ENCODE results near the gene AGXT2.

Gene AGXT2

DNA sequence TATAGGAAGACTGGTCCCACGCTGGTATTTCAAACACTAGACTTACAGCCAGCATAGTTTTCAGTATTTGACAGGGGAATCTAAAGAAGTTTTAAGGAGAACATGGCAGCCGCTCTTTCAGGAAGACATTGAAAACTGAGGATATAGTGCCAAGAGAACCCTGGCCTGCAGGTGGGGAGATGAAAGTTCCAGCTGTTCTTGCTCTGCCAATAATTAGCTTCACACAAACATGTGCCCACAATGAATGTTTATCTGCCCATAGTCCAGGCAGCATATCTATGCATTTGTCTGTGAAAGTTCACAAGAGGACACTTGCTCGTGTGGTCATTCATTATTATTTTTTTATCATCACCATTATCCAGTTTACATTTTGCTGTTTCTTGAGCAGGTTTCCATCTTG, 47.6 kb upstream of the AGXT2 start:
- no peaks in the 10 kb centered on the region for H3K9me2 ChIP-seq (replicated peaks; ENCODE audit: control insufficient read depth, low read length)
- H3F3A ChIP-seq (ENCODE audit: control insufficient read depth, insufficient read depth), result no peaks in the 10 kb centered on the region
- H3K4me1 ChIP-seq (ENCODE audit: control insufficient read depth, low read length), result no peaks in the 10 kb centered on the region
- H3K79me2 ChIP-seq (ENCODE audit: control insufficient read depth, low read length), result no peaks in the 10 kb centered on the region
- no peaks in the 10 kb centered on the region for H3K27me3 ChIP-seq (ENCODE audit: control insufficient read depth, low read length)
- H3K27ac ChIP-seq (ENCODE audit: low read depth, low read length), result no peak overlapping the region
- no peaks in the 10 kb centered on the region for H4K20me1 ChIP-seq (ENCODE audit: control insufficient read depth, insufficient read depth, low read depth, low read length)
- H3K4me3 ChIP-seq (ENCODE audit: low read length), result no peak overlapping the region
- H3K9me3 ChIP-seq (ENCODE audit: control insufficient read depth, insufficient read depth, low read length), result no peaks in the 10 kb centered on the region
- no peaks in the 10 kb centered on the region for H3K36me3 ChIP-seq (ENCODE audit: control insufficient read depth, low read length)
- TF ChIP-seq CTCF (IDR thresholded peaks at IDR 0.05; ENCODE audit: low read depth, low read length, poor library complexity, severe bottlenecking) (no peak), EZH2phosphoT487 (IDR thresholded peaks at IDR 0.05; ENCODE audit: borderline replicate concordance, low read length) (no peak)
- no peak overlapping the region for H3K4me2 ChIP-seq (ENCODE audit: low read length)

DNA sequence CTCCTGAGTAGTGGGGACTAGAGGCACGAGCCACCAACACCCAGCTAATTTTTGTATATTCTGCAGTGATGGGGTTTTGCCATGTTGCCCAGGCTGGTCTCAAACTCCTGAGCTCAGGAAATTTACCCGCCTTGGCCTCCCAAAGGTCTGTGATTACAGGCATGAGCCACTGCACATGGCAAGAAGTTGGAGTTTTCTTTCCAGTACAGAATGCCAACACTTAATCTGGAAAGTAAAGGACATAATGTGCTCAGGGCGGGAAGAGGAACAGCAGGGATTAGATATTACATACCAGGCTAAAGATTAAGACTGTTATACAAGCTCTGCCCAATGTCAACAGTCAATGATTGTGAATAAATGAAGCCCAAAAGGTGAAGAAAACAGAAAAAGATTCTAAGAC, 47.2 kb upstream of the AGXT2 start:
- no peaks in the 10 kb centered on the region for H3K36me3 ChIP-seq (ENCODE audit: control insufficient read depth, low read length)
- no peaks in the 10 kb centered on the region for H3K79me2 ChIP-seq (ENCODE audit: control insufficient read depth, low read length)
- H3K9me3 ChIP-seq (ENCODE audit: control insufficient read depth, insufficient read depth, low read length), result no peaks in the 10 kb centered on the region
- no peak overlapping the region for H3K4me2 ChIP-seq (ENCODE audit: low read length)
- no peak for TF ChIP-seq EZH2phosphoT487 (IDR thresholded peaks at IDR 0.05; ENCODE audit: borderline replicate concordance, low read length)
- TF ChIP-seq CTCF (IDR thresholded peaks at IDR 0.05; ENCODE audit: low read depth, low read length, poor library complexity, severe bottlenecking), result no peak
- H3K4me3 ChIP-seq (ENCODE audit: low read length), result no peak overlapping the region
- no peaks in the 10 kb centered on the region for H4K20me1 ChIP-seq (ENCODE audit: control insufficient read depth, insufficient read depth, low read depth, low read length)
- no peak overlapping the region for H3K27ac ChIP-seq (ENCODE audit: low read depth, low read length)
- no peaks in the 10 kb centered on the region for H3F3A ChIP-seq (ENCODE audit: control insufficient read depth, insufficient read depth)
- H3K9me2 ChIP-seq (replicated peaks; ENCODE audit: control insufficient read depth, low read length), result no peaks in the 10 kb centered on the region
- H3K27me3 ChIP-seq (ENCODE audit: control insufficient read depth, low read length), result no peaks in the 10 kb centered on the region
- H3K4me1 ChIP-seq (ENCODE audit: control insufficient read depth, low read length), result no peaks in the 10 kb centered on the region

DNA sequence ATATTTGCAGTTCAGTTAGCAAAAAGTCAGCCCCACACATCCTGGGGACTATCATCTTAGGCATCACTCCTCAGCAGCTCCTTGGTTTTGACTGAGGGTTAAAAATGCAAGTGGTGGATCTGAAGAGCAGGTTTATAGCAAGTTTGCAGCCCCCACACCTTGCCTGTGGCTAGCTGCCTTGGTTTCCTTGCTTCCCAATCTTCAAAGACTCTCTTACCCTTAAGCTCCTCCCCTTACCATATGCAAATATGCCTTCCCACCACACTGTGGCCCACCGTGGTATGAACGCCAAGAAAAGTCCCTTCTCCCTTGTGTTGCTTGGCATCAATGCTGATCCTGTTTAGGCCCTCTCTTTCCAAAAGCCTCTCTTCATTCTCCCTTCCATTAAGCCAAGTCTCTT, 45.0 kb upstream of the AGXT2 start:
- no peaks in the 10 kb centered on the region for H4K20me1 ChIP-seq (ENCODE audit: control insufficient read depth, insufficient read depth, low read depth, low read length)
- no peak overlapping the region for H3K27ac ChIP-seq (ENCODE audit: low read depth, low read length)
- no peaks in the 10 kb centered on the region for H3F3A ChIP-seq (ENCODE audit: control insufficient read depth, insufficient read depth)
- H3K4me1 ChIP-seq (ENCODE audit: control insufficient read depth, low read length), result no peaks in the 10 kb centered on the region
- no peaks in the 10 kb centered on the region for H3K36me3 ChIP-seq (ENCODE audit: control insufficient read depth, low read length)
- no peaks in the 10 kb centered on the region for H3K9me2 ChIP-seq (replicated peaks; ENCODE audit: control insufficient read depth, low read length)
- H3K79me2 ChIP-seq (ENCODE audit: control insufficient read depth, low read length), result no peaks in the 10 kb centered on the region
- H3K9me3 ChIP-seq (ENCODE audit: control insufficient read depth, insufficient read depth, low read length), result no peaks in the 10 kb centered on the region
- no peak overlapping the region for H3K4me2 ChIP-seq (ENCODE audit: low read length)
- no peaks in the 10 kb centered on the region; the same call in 1 of the 2 replicates for H3K27me3 ChIP-seq (ENCODE audit: control insufficient read depth, low read length)
- TF ChIP-seq EZH2phosphoT487 (IDR thresholded peaks at IDR 0.05; ENCODE audit: borderline replicate concordance, low read length) (no peak), CTCF (IDR thresholded peaks at IDR 0.05; ENCODE audit: low read depth, low read length, poor library complexity, severe bottlenecking) (no peak)
- H3K4me3 ChIP-seq (ENCODE audit: low read length), result no peak overlapping the region

GRCh38 chr5:35091704-35092103, 44.0 kb upstream of the AGXT2 start:
- Histone ChIP-seq H3K36me3 (ENCODE audit: control insufficient read depth, low read length) (no peaks in the 10 kb centered on the region), H3K4me2 (ENCODE audit: low read length) (no peak overlapping the region), H3K27ac (ENCODE audit: low read depth, low read length) (no peak overlapping the region), H3K9me3 (ENCODE audit: control insufficient read depth, insufficient read depth, low read length) (no peaks in the 10 kb centered on the region), H4K20me1 (ENCODE audit: control insufficient read depth, insufficient read depth, low read depth, low read length) (no peaks in the 10 kb centered on the region), H3K4me3 (ENCODE audit: low read length) (no peak overlapping the region), H3K4me1 (ENCODE audit: control insufficient read depth, low read length) (no peaks in the 10 kb centered on the region), H3K27me3 (ENCODE audit: control insufficient read depth, low read length) (no peaks in the 10 kb centered on the region; the same call in 1 of the 2 replicates), H3K9me2 (replicated peaks; ENCODE audit: control insufficient read depth, low read length) (no peaks in the 10 kb centered on the region), H3K79me2 (ENCODE audit: control insufficient read depth, low read length) (no peaks in the 10 kb centered on the region), H3F3A (ENCODE audit: control insufficient read depth, insufficient read depth) (no peaks in the 10 kb centered on the region)
- TF ChIP-seq CTCF (IDR thresholded peaks at IDR 0.05; ENCODE audit: low read depth, low read length, poor library complexity, severe bottlenecking), result no peak
- TF ChIP-seq EZH2phosphoT487 (IDR thresholded peaks at IDR 0.05; ENCODE audit: borderline replicate concordance, low read length), result no peak
